ENCODE results near the gene DOCK2. TPM values are rescaled to one million over a fixed set of nuclear protein-coding genes. Genes with fewer than 3 reads are reported as not detected.

The DOCK2 gene
- total RNA-seq, 1 donor from 2014 or later: 3.9 TPM

DNA sequence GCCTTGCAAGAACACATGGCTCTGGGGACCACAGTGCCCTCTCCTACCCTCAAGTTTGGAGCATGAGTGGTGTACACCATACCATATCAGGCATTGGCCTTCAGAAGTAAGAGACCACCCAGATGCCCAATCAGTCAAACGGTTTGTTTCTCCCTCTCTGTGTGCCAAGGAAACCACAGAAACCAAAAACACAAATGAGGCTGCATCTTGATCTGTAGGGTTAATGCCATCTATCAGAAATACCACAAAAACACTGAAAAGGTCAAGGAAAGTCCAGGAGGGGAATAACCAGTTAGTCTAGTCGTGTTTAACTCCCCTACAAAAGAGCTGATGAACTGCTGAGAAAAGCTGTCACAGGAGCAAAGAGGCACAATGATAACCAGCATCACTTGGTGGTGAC is 264.8 kb downstream of the DOCK2 start:
- Histone ChIP-seq H3K27me3 (ENCODE audit: control insufficient read depth, insufficient read depth, low read length) (no peaks in the 10 kb centered on the region), H3K4me3 (ENCODE audit: low read depth, low read length) (no peak overlapping the region), H3K36me3 (ENCODE audit: control insufficient read depth, insufficient read depth, low read length) (no peaks in the 10 kb centered on the region)
- no peak for DNase-seq (ENCODE audit: low read depth)
- TF ChIP-seq, protein P1, sequence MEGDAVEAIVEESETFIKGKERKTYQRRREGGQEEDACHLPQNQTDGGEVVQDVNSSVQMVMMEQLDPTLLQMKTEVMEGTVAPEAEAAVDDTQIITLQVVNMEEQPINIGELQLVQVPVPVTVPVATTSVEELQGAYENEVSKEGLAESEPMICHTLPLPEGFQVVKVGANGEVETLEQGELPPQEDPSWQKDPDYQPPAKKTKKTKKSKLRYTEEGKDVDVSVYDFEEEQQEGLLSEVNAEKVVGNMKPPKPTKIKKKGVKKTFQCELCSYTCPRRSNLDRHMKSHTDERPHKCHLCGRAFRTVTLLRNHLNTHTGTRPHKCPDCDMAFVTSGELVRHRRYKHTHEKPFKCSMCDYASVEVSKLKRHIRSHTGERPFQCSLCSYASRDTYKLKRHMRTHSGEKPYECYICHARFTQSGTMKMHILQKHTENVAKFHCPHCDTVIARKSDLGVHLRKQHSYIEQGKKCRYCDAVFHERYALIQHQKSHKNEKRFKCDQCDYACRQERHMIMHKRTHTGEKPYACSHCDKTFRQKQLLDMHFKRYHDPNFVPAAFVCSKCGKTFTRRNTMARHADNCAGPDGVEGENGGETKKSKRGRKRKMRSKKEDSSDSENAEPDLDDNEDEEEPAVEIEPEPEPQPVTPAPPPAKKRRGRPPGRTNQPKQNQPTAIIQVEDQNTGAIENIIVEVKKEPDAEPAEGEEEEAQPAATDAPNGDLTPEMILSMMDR (IDR thresholded peaks at IDR 0.05; ENCODE audit: insufficient read depth, low read length, poor library complexity, severe bottlenecking): no peak

DNA sequence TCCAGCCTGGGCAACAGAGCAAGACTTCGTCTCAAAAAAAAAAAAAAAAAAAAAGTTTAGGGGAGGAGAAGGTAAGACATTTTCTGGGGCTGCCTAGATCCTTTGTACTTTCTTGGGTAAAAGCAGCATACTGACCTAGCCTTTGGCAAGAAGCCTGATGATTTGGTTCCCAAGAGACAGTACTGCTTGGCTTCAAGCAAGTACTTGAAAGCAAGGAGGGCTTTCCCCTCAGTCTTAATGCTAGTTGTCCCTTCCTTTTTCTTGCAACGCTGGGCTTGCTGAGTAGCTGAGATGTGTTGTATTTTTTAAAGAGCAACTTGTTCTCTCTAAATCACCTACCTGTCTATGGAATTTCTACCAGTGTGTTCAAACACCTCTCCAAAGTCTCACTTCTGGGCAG is 267.0 kb downstream of the DOCK2 start:
- TF ChIP-seq, protein P1 (IDR thresholded peaks at IDR 0.05; ENCODE audit: insufficient read depth, low read length, poor library complexity, severe bottlenecking): no peak
- no peak for DNase-seq (ENCODE audit: low read depth)
- no peaks in the 10 kb centered on the region for H3K27me3 ChIP-seq (ENCODE audit: control insufficient read depth, insufficient read depth, low read length)

DNA sequence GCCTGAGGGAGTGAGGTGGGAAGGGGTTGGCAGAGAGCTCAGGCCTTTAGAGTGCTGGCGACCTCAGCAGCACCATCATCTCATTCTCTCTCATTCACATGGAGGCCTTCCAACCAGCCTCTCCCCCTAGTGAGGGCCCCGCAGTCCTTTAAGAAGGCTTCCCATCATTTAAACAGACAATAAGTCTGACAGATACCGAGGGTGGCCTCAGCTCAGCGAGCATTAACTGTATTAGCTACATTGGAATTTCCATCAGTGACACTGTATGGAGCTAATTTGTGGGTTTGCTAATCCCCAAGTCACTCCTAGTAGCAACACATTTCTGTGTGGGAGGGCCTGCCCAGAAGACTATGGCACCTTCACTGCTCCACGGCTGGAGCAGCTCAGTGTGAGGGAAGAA is 267.4 kb downstream of the DOCK2 start:
- Histone ChIP-seq H3K36me3 (ENCODE audit: control insufficient read depth, insufficient read depth, low read length) (no peaks in the 10 kb centered on the region), H3K4me3 (ENCODE audit: low read depth, low read length) (no peak overlapping the region), H3K27me3 (ENCODE audit: control insufficient read depth, insufficient read depth, low read length) (no peaks in the 10 kb centered on the region)
- no peak for DNase-seq (ENCODE audit: low read depth)
- TF ChIP-seq, protein P1 (IDR thresholded peaks at IDR 0.05; ENCODE audit: insufficient read depth, low read length, poor library complexity, severe bottlenecking): no peak

More for the DNA sequence above, 267.0 kb downstream of the DOCK2 start:
- no peak overlapping the region for H3K4me3 ChIP-seq (ENCODE audit: low read depth, low read length)
- H3K36me3 ChIP-seq (ENCODE audit: control insufficient read depth, insufficient read depth, low read length): no peaks in the 10 kb centered on the region

DNA sequence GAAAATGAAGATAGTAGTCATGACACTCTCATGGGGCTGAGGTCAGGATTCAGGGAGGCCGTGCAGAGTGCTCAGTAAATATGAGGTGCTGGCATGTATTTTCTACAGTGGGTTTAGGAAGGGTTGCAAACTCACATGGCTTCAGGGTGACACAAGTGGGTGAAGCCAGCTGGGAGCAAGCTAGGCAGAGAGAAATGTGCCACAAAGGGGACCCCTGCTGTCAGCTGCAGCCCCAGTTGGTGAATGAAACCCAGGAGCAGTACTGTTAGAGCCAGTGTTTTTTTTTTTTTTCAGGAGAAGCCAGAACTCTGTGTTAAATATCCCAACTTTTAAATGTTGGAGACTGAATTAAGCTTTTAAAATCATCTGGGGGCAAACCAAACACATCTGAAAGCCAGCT is 267.9 kb downstream of the DOCK2 start:
- no peak overlapping the region for H3K4me3 ChIP-seq (ENCODE audit: low read depth, low read length)
- TF ChIP-seq, protein P1 (IDR thresholded peaks at IDR 0.05; ENCODE audit: insufficient read depth, low read length, poor library complexity, severe bottlenecking): no peak
- H3K27me3 ChIP-seq (ENCODE audit: control insufficient read depth, insufficient read depth, low read length): no peaks in the 10 kb centered on the region
- no peaks in the 10 kb centered on the region for H3K36me3 ChIP-seq (ENCODE audit: control insufficient read depth, insufficient read depth, low read length)
- no peak for DNase-seq (ENCODE audit: low read depth)

DNA sequence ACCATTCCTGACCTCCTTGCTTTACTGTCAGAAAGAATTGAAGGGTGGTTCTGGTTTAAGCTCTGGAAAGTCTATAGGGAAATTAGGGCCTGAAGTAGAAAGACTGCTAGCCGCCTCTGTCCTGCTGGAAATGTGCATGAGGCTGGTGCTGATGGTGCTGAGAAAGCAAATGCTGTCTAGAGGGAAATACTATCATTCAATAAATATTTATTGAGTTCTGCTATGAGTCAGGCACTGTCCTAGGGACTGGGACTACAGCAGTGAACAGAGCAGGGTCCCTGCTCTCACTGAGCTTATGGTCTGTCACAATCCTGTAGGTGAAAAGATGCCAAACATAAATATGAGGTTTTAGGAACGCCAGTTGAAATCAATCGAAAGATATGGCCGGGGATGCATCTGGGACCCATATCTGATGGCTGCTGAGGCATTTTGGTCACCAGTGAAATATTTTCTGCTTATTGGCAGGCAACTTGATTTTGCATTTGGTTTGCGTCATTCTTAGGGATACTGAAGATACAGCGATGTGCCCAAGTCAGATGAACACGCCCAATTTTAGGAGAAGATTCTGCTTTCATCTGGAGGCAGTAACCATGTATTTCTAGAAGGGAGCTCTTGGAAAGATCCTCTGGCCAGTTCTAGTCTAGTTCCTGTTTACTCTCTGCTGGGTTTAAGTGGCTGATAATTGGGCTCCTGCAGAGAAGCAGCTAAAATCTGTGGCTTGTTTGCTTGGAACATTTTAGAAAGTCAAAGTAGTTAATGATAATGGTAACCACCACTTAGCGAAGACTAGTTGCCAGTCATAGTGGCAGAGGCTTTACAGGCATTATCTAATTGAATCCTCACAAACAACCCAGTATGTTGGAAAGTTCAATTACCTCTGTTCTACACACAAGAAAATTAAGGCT is 269.9 kb downstream of the DOCK2 start:
- Histone ChIP-seq H3K27me3 (ENCODE audit: control insufficient read depth, insufficient read depth, low read length) (no peaks in the 10 kb centered on the region), H3K36me3 (ENCODE audit: control insufficient read depth, insufficient read depth, low read length) (no peaks in the 10 kb centered on the region), H3K4me3 (ENCODE audit: low read depth, low read length) (no peak overlapping the region)
- TF ChIP-seq, protein P1 (IDR thresholded peaks at IDR 0.05; ENCODE audit: insufficient read depth, low read length, poor library complexity, severe bottlenecking): no peak
- no peak for DNase-seq (ENCODE audit: low read depth)
